Nephron (organoid): ENCODE measurements around the gene SLC4A5.

Experiments
- H3K27ac Mint-ChIP-seq, 3 experiments: 2 replicates each; pipeline ENCODE4 v1.8.0; 2020; ENCODE audit warnings: mixed read lengths in 3 of 3, mild to moderate bottlenecking in 2 of 3, moderate library complexity in 1 of 3
- H3K27me3 Mint-ChIP-seq: 2 replicates; pipeline ENCODE4 v1.8.0; 2021; ENCODE audit warnings: low read depth, mild to moderate bottlenecking, moderate library complexity, mixed read lengths
- H3K36me3 Mint-ChIP-seq: 2 replicates; pipeline ENCODE4 v1.8.0; 2020; ENCODE audit warnings: low read depth, mixed read lengths
- H3K4me1 Mint-ChIP-seq: 2 replicates; pipeline ENCODE4 v1.8.0; 2020; ENCODE audit warnings: mixed read lengths
- H3K4me3 Mint-ChIP-seq, 3 experiments: 2 replicates each; pipeline ENCODE4 v1.8.0; 2020; ENCODE audit warnings: mild to moderate bottlenecking in 3 of 3, mixed read lengths in 3 of 3, moderate library complexity in 2 of 3
- H3K9me3 Mint-ChIP-seq: 2 replicates; pipeline ENCODE4 v1.8.0; 2020; ENCODE audit warnings: mixed read lengths
- TF ChIP-seq, protein P1 (sequence below), 3 experiments: fragments of 200-600 bp; sonication (generic); IDR thresholded peaks; one replicate each; pipeline ENCODE4 v1.5.0; 2021; ENCODE audit warnings: antibody characterized with exemption in 3 of 3; ENCODE audit not compliant: unreplicated experiment in 3 of 3

The SLC4A5 gene

GRCh38 chr2:74261204-74261864, 81.9 kb downstream of the SLC4A5 start:
- no peaks in the 10 kb centered on the region for H3K9me3 Mint-ChIP-seq
- peaks cover 4% of the 10 kb centered on the region for H3K27me3 Mint-ChIP-seq
- H3K36me3 Mint-ChIP-seq = no peaks in the 10 kb centered on the region
- TF ChIP-seq, protein P1, sequence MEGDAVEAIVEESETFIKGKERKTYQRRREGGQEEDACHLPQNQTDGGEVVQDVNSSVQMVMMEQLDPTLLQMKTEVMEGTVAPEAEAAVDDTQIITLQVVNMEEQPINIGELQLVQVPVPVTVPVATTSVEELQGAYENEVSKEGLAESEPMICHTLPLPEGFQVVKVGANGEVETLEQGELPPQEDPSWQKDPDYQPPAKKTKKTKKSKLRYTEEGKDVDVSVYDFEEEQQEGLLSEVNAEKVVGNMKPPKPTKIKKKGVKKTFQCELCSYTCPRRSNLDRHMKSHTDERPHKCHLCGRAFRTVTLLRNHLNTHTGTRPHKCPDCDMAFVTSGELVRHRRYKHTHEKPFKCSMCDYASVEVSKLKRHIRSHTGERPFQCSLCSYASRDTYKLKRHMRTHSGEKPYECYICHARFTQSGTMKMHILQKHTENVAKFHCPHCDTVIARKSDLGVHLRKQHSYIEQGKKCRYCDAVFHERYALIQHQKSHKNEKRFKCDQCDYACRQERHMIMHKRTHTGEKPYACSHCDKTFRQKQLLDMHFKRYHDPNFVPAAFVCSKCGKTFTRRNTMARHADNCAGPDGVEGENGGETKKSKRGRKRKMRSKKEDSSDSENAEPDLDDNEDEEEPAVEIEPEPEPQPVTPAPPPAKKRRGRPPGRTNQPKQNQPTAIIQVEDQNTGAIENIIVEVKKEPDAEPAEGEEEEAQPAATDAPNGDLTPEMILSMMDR (IDR thresholded peaks at IDR 0.05; ENCODE audit: unreplicated experiment in 3 of 3) = peak; percentile 36 to 51 (median 44)
- peaks cover 7% of the 10 kb centered on the region for H3K4me1 Mint-ChIP-seq
- H3K4me3 Mint-ChIP-seq = no peak overlapping the region
- peak overlapping the region in 2 of 3 experiments; percentile 37 to 42 for H3K27ac Mint-ChIP-seq

DNA sequence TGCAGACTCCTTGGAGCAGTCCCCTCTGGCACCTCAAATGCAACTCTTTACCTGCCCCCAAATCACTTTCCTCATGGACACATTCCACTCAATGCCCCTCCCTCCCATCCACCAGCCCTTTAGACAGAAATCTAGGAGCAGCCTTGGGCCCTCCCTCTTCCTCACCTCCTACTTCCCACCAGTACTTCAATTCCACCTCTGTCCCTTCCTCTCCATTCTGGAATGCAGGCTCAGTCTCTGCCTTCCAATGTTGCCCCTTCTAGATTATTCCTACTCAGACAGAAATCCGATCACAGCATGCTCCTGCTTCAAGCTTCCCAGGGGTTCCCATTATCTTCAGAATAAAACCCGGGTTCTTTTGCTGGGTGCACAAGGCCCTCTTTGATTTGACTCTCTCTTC, 82.7 kb downstream of the SLC4A5 start:
- Mint-ChIP-seq H3K9me3 (no peaks in the 10 kb centered on the region), H3K4me1 (peaks cover 13% of the 10 kb centered on the region), H3K27ac (no peak overlapping the region), H3K27me3 (peaks cover 4% of the 10 kb centered on the region), H3K4me3 (no peak overlapping the region), H3K36me3 (no peaks in the 10 kb centered on the region)
- TF ChIP-seq, protein P1 (IDR thresholded peaks at IDR 0.05; ENCODE audit: unreplicated experiment in 3 of 3) = no peak

DNA sequence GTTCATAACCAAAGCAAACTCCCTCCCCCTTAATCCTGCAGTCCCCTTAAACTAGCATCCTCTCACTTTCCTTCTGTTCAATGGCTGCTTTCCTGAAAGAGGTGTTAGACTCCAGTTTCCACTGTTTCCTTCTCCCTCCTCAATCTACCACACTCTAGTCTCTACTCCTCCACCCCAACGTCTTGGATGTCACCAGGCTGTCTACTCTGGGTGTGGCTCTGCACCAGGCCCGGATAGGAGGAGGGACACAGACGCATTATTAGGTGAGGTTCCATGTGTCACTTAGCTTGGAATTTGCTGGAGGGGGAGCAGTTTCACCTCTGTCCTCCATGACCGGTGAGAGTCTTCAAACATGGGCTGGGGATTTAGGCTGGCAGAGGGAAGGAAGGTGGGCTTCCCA, 83.5 kb downstream of the SLC4A5 start:
- no peaks in the 10 kb centered on the region for H3K36me3 Mint-ChIP-seq
- no peak overlapping the region for H3K27ac Mint-ChIP-seq
- H3K4me1 Mint-ChIP-seq = peaks cover 14% of the 10 kb centered on the region
- H3K27me3 Mint-ChIP-seq = peaks cover under 1% of the 10 kb centered on the region
- no peak overlapping the region for H3K4me3 Mint-ChIP-seq
- TF ChIP-seq, protein P1 (IDR thresholded peaks at IDR 0.05; ENCODE audit: unreplicated experiment in 3 of 3) = no peak
- H3K9me3 Mint-ChIP-seq = no peaks in the 10 kb centered on the region

DNA sequence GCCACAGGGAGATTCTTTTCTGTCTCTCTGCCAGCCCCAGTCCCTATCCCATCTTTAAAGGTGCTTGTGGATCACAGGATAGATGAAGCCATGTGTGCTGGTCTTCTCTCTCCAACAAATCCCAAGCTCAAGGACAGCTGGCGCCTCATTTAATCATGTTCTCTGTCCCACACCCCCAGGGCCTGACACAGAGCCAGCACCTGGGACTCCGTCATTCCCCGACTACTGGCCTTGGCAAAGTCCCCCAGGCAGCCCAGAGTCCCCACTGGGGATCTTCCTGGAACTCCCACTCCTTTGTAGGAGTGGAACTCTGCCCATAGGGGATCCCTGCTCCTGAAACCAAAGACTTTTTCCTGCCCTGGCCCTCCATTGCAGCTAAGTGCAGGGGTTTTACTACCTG, 84.0 kb downstream of the SLC4A5 start:
- H3K27ac Mint-ChIP-seq = no peak overlapping the region
- peaks cover 17% of the 10 kb centered on the region for H3K4me1 Mint-ChIP-seq
- no peaks in the 10 kb centered on the region for H3K9me3 Mint-ChIP-seq
- no peak overlapping the region for H3K4me3 Mint-ChIP-seq
- H3K36me3 Mint-ChIP-seq = peaks cover 3% of the 10 kb centered on the region
- H3K27me3 Mint-ChIP-seq = no peaks in the 10 kb centered on the region
- TF ChIP-seq, protein P1 (IDR thresholded peaks at IDR 0.05; ENCODE audit: unreplicated experiment in 3 of 3) = no peak

GRCh38 chr2:74255660-74256213, 87.5 kb downstream of the SLC4A5 start:
- Mint-ChIP-seq H3K27me3 (no peaks in the 10 kb centered on the region), H3K36me3 (peaks cover 3% of the 10 kb centered on the region)

More at GRCh38 chr2:74255660-74256213, 87.5 kb downstream of the SLC4A5 start:
- TF ChIP-seq, protein P1 (IDR thresholded peaks at IDR 0.05; ENCODE audit: unreplicated experiment in 3 of 3) = no peak
- Mint-ChIP-seq H3K27ac (peak overlapping the region; percentile 67 to 89 (median 78)), H3K4me1 (peaks cover 15% of the 10 kb centered on the region), H3K9me3 (no peaks in the 10 kb centered on the region), H3K4me3 (no peak overlapping the region)
